A673 (cell line): Measurements from ENCODE around the gene CCBE1. TPM values are rescaled to one million over a fixed set of nuclear protein-coding genes. Genes with fewer than 3 reads are reported as not detected.

Experiments
- BruUV-seq: library from RNA; stranded (reverse); fragments of 400-500 nt; replicated peaks from 2 replicates; lab custom pipeline; 2021; lab: Mats Ljungman, UMichigan
- CTCF ChIA-PET: fragments of 300-600 bp; sonication (Branson Sonifier 250); formaldehyde crosslinking; loops from one replicate; lab custom pipeline; 2022; ENCODE audit warnings: antibody characterized with exemption; lab: Charles Lee
- POLR2A ChIA-PET: fragments of 300-600 bp; sonication (Branson Sonifier 250); formaldehyde crosslinking; loops from one replicate; lab custom pipeline; 2022; ENCODE audit warnings: antibody characterized with exemption; ENCODE audit not compliant: low non-redundant PET; lab: Charles Lee
- DNase-seq: peaks from one replicate; pipeline ENCODE4 v3.0.0-alpha.2; 2015; ENCODE audit warnings: low spot score
- H3K27ac ChIP-seq: fragments of 200-600 bp; sonication (generic); 2 replicates; pipeline ENCODE4 v1.5.1; 2016; ENCODE audit warnings: mixed run types, low read depth, mild to moderate bottlenecking, mixed read lengths, antibody characterized with exemption, low read length; ENCODE audit not compliant: poor library complexity, severe bottlenecking
- H3K27me3 ChIP-seq: fragments of 200-600 bp; sonication (generic); replicated peaks from 2 replicates; pipeline ENCODE4 v1.6.1; 2017; ENCODE audit warnings: mixed run types, low read depth, mild to moderate bottlenecking, mixed read lengths, antibody characterized with exemption, low read length; ENCODE audit not compliant: insufficient read depth, poor library complexity
- H3K36me3 ChIP-seq: fragments of 200-600 bp; sonication (generic); 2 replicates; pipeline ENCODE4 v1.6.1; 2016; ENCODE audit warnings: mixed run types, mild to moderate bottlenecking, mixed read lengths, antibody characterized with exemption, low read length; ENCODE audit not compliant: insufficient read depth, poor library complexity, severe bottlenecking
- H3K4me1 ChIP-seq: fragments of 200-600 bp; sonication (generic); 2 replicates; pipeline ENCODE4 v1.6.1; 2017; ENCODE audit warnings: mixed run types, mild to moderate bottlenecking, mixed read lengths, antibody characterized with exemption, low read length; ENCODE audit not compliant: insufficient read depth, poor library complexity, severe bottlenecking
- H3K4me3 ChIP-seq: fragments of 200-600 bp; sonication (generic); 2 replicates; pipeline ENCODE4 v1.5.1; 2016; ENCODE audit warnings: low read depth, mixed run types, mild to moderate bottlenecking, mixed read lengths, low read length; ENCODE audit not compliant: poor library complexity, severe bottlenecking
- H3K9me3 ChIP-seq: fragments of 200-600 bp; sonication (generic); 2 replicates; pipeline ENCODE4 v1.6.1; 2016; ENCODE audit warnings: mixed run types, low read depth, mild to moderate bottlenecking, mixed read lengths, antibody characterized with exemption, low read length; ENCODE audit not compliant: poor library complexity, severe bottlenecking
- CTCF ChIP-seq: fragments of 300-800, 200-600 bp; sonication (generic); conservative IDR thresholded peaks from 2 replicates; pipeline ENCODE4 v1.5.1; 2017; ENCODE audit warnings: low read depth, mild to moderate bottlenecking, antibody characterized with exemption, low read length, moderate library complexity, mixed read lengths
- EZH2 ChIP-seq: fragments of 200-600 bp; sonication (generic); IDR thresholded peaks from 2 replicates; pipeline ENCODE4 v1.6.1; 2017; ENCODE audit warnings: borderline replicate concordance, low read depth, mild to moderate bottlenecking, mixed read lengths, antibody characterized with exemption, low read length; ENCODE audit not compliant: poor library complexity, severe bottlenecking
- intact Hi-C: fragments of 100-400 bp; cut with micrococcal nuclease; formaldehyde crosslinking; loops from one replicate; pipeline ENCODE4 v1.10.0; 2022; ENCODE audit not compliant: unreplicated experiment
- total RNA-seq: library from RNA; stranded (reverse); gene quantifications from 2 replicates; pipeline ENCODE4 v1.2.3, GENCODE V29; 2021

The CCBE1 gene
- total RNA-seq, 1 experiment from 2014 or later: not detected

DNA sequence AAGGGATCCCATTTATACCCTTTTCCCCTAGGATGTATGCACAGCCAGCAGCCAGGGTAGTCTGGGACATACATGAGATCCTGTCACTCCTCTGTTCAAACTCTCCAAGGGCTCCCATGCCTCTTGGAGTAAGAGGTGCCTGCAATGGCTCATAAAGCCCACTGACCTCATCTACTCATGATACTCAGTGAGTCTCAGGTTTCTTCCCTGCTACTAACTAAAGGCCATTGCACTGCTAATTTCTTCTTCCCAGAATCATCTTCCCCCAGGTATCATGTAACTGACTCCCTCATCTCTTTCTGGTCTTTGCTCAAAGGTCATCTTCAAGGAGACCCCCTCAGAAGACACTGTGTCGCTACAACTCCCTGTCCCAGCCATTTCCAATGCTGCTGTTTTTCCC lies 68.2 kb downstream of the CCBE1 start:
- no peak for TF ChIP-seq EZH2
- TF ChIP-seq CTCF: no peak
- no peaks in the 10 kb centered on the region for H3K36me3 ChIP-seq
- BruUV-seq: no TSS peak
- no peak for DNase-seq
- no peak overlapping the region for H3K27ac ChIP-seq
- ChIA-PET POLR2A (no interaction called here), CTCF (interaction anchor here (0.6 kb wide), 1 partner anchor 175 kb away, joined by 4 read pairs; no protein-coding TSS in a partner anchor)
- no peaks in the 10 kb centered on the region for H3K9me3 ChIP-seq
- intact Hi-C loops: no loop called here
- H3K4me3 ChIP-seq: no peak overlapping the region
- peaks cover 4% of the 10 kb centered on the region for H3K27me3 ChIP-seq
- no peaks in the 10 kb centered on the region for H3K4me1 ChIP-seq

GRCh38 chr18:59627414-59627813 lies 69.8 kb downstream of the CCBE1 start:
- Histone ChIP-seq H3K4me1 (no peaks in the 10 kb centered on the region), H3K36me3 (no peaks in the 10 kb centered on the region), H3K9me3 (no peaks in the 10 kb centered on the region), H3K4me3 (no peak overlapping the region), H3K27me3 (peaks cover 4% of the 10 kb centered on the region), H3K27ac (no peak overlapping the region)
- no peak for DNase-seq
- intact Hi-C loops: no loop called here
- ChIA-PET POLR2A (no interaction called here), CTCF (no interaction called here)
- TF ChIP-seq CTCF (no peak), EZH2 (no peak)
- BruUV-seq: no TSS peak

DNA sequence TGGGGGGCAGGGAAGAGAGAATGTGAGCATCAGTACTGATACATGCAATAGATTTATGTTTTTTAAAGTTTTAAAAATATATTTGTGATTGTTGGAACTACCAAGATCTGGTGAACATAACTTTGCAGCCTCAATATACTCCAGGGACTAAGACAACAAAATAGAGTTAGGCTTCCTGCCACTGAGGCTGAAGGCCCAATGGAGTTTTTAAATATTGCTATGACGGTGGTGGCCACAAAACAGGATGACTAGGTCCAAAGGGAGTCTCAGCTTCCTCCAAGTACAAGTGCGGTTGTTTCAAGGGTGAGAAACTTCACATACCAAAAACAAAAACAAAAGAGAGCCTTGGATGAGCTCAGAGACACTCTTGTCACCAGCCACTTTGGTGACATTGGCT lies 72.9 kb downstream of the CCBE1 start:
- peaks cover 5% of the 10 kb centered on the region for H3K27me3 ChIP-seq
- BruUV-seq: no TSS peak
- no peak overlapping the region for H3K27ac ChIP-seq
- ChIA-PET CTCF (no interaction called here), POLR2A (no interaction called here)
- no peak for TF ChIP-seq CTCF
- intact Hi-C loops: no loop called here
- H3K4me3 ChIP-seq: no peak overlapping the region
- no peaks in the 10 kb centered on the region for H3K4me1 ChIP-seq
- H3K36me3 ChIP-seq: no peaks in the 10 kb centered on the region
- H3K9me3 ChIP-seq: no peaks in the 10 kb centered on the region
- DNase-seq: no peak
